K562 (cell line): Measurements from ENCODE around the gene CYB5RL. TPM values are rescaled to one million over a fixed set of nuclear protein-coding genes. Genes with fewer than 3 reads are reported as not detected.

Experiments used
- E2F1 ChIP-seq: sonication (generic); formaldehyde crosslinking; IDR thresholded peaks from 2 replicates; pipeline ENCODE4 v1.8.1; 2023; ENCODE audit warnings: mild to moderate bottlenecking, missing genetic modification reagents, moderate library complexity
- MAFK ChIP-seq: IDR thresholded peaks from 2 replicates; pipeline ENCODE4 v1.6.1; 2011; ENCODE audit warnings: low read length, improper control_type of control experiment
- NR2C2 ChIP-seq, 2 experiments: fragments of 200-800 bp in 1 of 2; sonication (Bioruptor generic) in 1 of 2; sonication (generic) in 1 of 2; formaldehyde crosslinking in 1 of 2; IDR thresholded peaks; 2 replicates each; pipeline versions ENCODE4 v1.6.1 to v1.8.0; 2016 to 2022; ENCODE audit warnings: mild to moderate bottlenecking in 1 of 2, missing compliant biosample characterization in 1 of 2, missing genetic modification characterization in 1 of 2, missing genetic modification reagents in 1 of 2
- NRF1 ChIP-seq, 2 experiments: fragments of 450-650 bp; IDR thresholded peaks in 1 of 2; conservative IDR thresholded peaks in 1 of 2; 2 replicates each; pipeline ENCODE4 v1.6.1; 2014; ENCODE audit warnings: mild to moderate bottlenecking in 2 of 2
- POLR2A ChIP-seq: fragments of 450-650 bp; conservative IDR thresholded peaks from 2 replicates; pipeline ENCODE4 v1.6.1; 2016
- RBM25 ChIP-seq: fragments of 200-400 bp; formaldehyde crosslinking; IDR thresholded peaks from 2 replicates; pipeline ENCODE4 v1.6.1; 2018; ENCODE audit warnings: low read length, low read depth, moderate library complexity; ENCODE audit not compliant: severe bottlenecking
- RFX5 ChIP-seq: IDR thresholded peaks from 2 replicates; pipeline ENCODE4 v1.6.1; 2011; ENCODE audit warnings: low read depth, mild to moderate bottlenecking, improper control_type of control experiment, low read length
- SMARCB1 ChIP-seq: IDR thresholded peaks from 2 replicates; pipeline ENCODE4 v1.6.1; 2011; ENCODE audit warnings: improper control_type of control experiment, low read depth; ENCODE audit not compliant: insufficient read length
- TFE3 ChIP-seq: fragments of 450-650 bp; formaldehyde crosslinking; IDR thresholded peaks from 2 replicates; pipeline ENCODE4 v1.4.0; 2020; ENCODE audit warnings: mild to moderate bottlenecking, mixed read lengths
- U2AF1 ChIP-seq: fragments of 200-400 bp; formaldehyde crosslinking; optimal IDR thresholded peaks from 2 replicates; pipeline ENCODE3; 2017; ENCODE audit warnings: mild to moderate bottlenecking, low read depth, low read length, moderate library complexity
- ZNF253 ChIP-seq: fragments of 250-450 bp; sonication (Bioruptor Pico); conservative IDR thresholded peaks from 2 replicates; pipeline ENCODE4 v1.6.1; 2021; ENCODE audit warnings: mild to moderate bottlenecking
- ZNF583 ChIP-seq: fragments of 250-450 bp; sonication (Bioruptor Pico); IDR thresholded peaks from 2 replicates; pipeline ENCODE4 v1.4.0; 2020
- ZNF699 ChIP-seq: fragments of 250-450 bp; sonication (Bioruptor Pico); IDR thresholded peaks from 2 replicates; pipeline ENCODE4 v1.8.0; 2021; ENCODE audit warnings: mild to moderate bottlenecking, moderate library complexity; ENCODE audit not compliant: insufficient replicate concordance
- polyA plus RNA-seq, 8 experiments: library from polyadenylated mRNA; depleted of rRNA in 4 of 8; stranded (reverse) in 5 of 8; unstranded in 3 of 8; fragments of >200 nt; fragmentation: Nextera tagmentation in 2 of 8; fragmentation: Illumina TruSeq in 1 of 8; extraction: Ambion mirVana in 2 of 8; extraction: Trizol in 1 of 8; gene quantifications; 2 replicates each; pipeline versions ENCODE4 v1.2.1 to v1.2.3, GENCODE V29; 2011 to 2014; ENCODE audit warnings: inconsistent platforms in 1 of 8, missing spikeins in 1 of 8
- total RNA-seq, 7 experiments: library from RNA; depleted of rRNA in 6 of 7; stranded (reverse); fragments of >200 nt in 6 of 7; fragmentation: Illumina TruSeq in 2 of 7; extraction: Trizol in 2 of 7; gene quantifications; 2 replicates each; pipeline versions ENCODE4 v1.2.1 to v1.2.3, GENCODE V29; 2011 to 2021; ENCODE audit warnings: low replicate concordance in 1 of 7
- TF ChIP-seq, protein P1 (sequence below): fragments of 450-650 bp; IDR thresholded peaks from 2 replicates; pipeline ENCODE4 v1.6.1; 2016; ENCODE audit warnings: low read depth
- TF ChIP-seq, protein P2 (sequence below): sonication (generic); formaldehyde crosslinking; IDR thresholded peaks from 2 replicates; pipeline ENCODE4 v1.8.0; 2023; ENCODE audit warnings: mild to moderate bottlenecking, missing genetic modification reagents

Gene CYB5RL
- total and polyA plus RNA-seq, 9 of the 15 experiments (the other 6 are each of a cell fraction or from before 2014, with no cell fraction given), result 7.9 to 18.0 (median 11.2) TPM

GRCh38 chr1:54230507-54231339 lies 30.9 kb upstream of the CYB5RL start (continued):
- TF ChIP-seq, protein P1, sequence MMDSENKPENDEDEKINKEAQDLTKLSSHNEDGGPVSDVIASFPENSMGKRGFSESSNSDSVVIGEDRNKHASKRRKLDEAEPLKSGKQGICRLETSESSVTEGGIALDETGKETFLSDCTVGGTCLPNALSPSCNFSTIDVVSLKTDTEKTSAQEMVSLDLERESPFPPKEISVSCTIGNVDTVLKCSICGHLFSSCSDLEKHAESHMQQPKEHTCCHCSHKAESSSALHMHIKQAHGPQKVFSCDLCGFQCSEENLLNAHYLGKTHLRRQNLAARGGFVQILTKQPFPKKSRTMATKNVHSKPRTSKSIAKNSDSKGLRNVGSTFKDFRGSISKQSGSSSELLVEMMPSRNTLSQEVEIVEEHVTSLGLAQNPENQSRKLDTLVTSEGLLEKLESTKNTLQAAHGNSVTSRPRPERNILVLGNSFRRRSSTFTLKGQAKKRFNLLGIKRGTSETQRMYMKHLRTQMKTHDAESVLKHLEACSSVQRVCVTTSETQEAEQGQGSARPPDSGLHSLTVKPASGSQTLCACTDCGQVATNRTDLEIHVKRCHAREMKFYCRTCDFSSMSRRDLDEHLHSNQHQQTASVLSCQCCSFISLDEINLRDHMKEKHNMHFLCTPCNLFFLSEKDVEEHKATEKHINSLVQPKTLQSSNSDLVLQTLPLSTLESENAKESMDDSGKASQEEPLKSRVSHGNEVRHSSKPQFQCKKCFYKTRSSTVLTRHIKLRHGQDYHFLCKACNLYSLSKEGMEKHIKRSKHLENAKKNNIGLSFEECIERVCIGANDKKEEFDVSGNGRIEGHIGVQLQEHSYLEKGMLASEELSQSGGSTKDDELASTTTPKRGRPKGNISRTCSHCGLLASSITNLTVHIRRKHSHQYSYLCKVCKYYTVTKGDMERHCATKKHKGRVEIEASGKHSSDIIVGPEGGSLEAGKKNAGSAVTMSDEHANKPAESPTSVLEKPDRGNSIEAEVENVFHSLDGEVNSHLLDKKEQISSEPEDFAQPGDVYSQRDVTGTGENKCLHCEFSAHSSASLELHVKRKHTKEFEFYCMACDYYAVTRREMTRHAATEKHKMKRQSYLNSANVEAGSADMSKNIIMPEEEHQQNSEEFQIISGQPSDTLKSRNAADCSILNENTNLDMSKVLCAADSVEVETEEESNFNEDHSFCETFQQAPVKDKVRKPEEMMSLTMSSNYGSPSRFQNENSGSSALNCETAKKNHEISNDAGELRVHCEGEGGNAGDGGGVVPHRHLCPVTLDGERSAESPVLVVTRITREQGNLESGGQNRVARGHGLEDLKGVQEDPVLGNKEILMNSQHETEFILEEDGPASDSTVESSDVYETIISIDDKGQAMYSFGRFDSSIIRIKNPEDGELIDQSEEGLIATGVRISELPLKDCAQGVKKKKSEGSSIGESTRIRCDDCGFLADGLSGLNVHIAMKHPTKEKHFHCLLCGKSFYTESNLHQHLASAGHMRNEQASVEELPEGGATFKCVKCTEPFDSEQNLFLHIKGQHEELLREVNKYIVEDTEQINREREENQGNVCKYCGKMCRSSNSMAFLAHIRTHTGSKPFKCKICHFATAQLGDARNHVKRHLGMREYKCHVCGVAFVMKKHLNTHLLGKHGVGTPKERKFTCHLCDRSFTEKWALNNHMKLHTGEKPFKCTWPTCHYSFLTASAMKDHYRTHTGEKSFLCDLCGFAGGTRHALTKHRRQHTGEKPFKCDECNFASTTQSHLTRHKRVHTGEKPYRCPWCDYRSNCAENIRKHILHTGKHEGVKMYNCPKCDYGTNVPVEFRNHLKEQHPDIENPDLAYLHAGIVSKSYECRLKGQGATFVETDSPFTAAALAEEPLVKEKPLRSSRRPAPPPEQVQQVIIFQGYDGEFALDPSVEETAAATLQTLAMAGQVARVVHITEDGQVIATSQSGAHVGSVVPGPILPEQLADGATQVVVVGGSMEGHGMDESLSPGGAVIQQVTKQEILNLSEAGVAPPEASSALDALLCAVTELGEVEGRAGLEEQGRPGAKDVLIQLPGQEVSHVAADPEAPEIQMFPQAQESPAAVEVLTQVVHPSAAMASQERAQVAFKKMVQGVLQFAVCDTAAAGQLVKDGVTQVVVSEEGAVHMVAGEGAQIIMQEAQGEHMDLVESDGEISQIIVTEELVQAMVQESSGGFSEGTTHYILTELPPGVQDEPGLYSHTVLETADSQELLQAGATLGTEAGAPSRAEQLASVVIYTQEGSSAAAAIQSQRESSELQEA, result no peak
- TF ChIP-seq RBM25 (peak; percentile 15), SMARCB1 (no peak), TFE3 (CRISPR knock-in tag) (peak; percentile 67), NR2C2 (CRISPR knock-in tag; IDR thresholded peaks at IDR 0.05) (no peak), NR2C2 (tag; IDR thresholded peaks at IDR 0.05) (peak; percentile 77), U2AF1 (no peak), NRF1 (conservative IDR thresholded peaks at IDR 0.05 in 1 of 2, IDR thresholded peaks at IDR 0.05 in 1 of 2) (peak in 1 of 2 experiments; percentile 30; a peak in 1 of 4 replicates), RFX5 (no peak), POLR2A (no peak), ZNF583 (no peak), E2F1 (CRISPR knock-in tag) (no peak), MAFK (peak; percentile 35; the same call in 1 of the 2 replicates), ZNF253 (CRISPR knock-in tag) (no peak), ZNF699 (CRISPR knock-in tag) (no peak)
- TF ChIP-seq, protein P2, sequence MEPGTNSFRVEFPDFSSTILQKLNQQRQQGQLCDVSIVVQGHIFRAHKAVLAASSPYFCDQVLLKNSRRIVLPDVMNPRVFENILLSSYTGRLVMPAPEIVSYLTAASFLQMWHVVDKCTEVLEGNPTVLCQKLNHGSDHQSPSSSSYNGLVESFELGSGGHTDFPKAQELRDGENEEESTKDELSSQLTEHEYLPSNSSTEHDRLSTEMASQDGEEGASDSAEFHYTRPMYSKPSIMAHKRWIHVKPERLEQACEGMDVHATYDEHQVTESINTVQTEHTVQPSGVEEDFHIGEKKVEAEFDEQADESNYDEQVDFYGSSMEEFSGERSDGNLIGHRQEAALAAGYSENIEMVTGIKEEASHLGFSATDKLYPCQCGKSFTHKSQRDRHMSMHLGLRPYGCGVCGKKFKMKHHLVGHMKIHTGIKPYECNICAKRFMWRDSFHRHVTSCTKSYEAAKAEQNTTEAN, result no peak
